SH-SY5Y (cell line): ENCODE results near the gene GOLGA3.

Experiments used
- GATA2 ChIP-seq: IDR thresholded peaks from 2 replicates; pipeline ENCODE4 v1.6.1; 2011; ENCODE audit warnings: mild to moderate bottlenecking, low read depth, low read length
- GATA3 ChIP-seq: IDR thresholded peaks from 2 replicates; pipeline ENCODE4 v1.6.1; 2011; ENCODE audit warnings: low read depth, mild to moderate bottlenecking, low read length, moderate library complexity

GOLGA3 gene

GRCh38 chr12:132803888-132804287 lies 24.8 kb downstream of the GOLGA3 start:
- TF ChIP-seq GATA3 (no peak), GATA2 (no peak)

- no peak for TF ChIP-seq GATA3
- no peak for TF ChIP-seq GATA2
These were observed 25.5 kb downstream of the GOLGA3 start for GRCh38 chr12:132803125-132803524.

- no peak for TF ChIP-seq GATA2
- no peak for TF ChIP-seq GATA3
These were observed 26.9 kb downstream of the GOLGA3 start for GRCh38 chr12:132801741-132802140.

GRCh38 chr12:132798836-132799235 lies 29.8 kb downstream of the GOLGA3 start:
- no peak for TF ChIP-seq GATA3
- no peak for TF ChIP-seq GATA2

GRCh38 chr12:132797820-132798570 lies 30.7 kb downstream of the GOLGA3 start:
- TF ChIP-seq GATA2, result no peak
- TF ChIP-seq GATA3, result no peak

GRCh38 chr12:132795847-132796246 lies 32.8 kb downstream of the GOLGA3 start:
- TF ChIP-seq GATA2, result no peak

GRCh38 chr12:132789099-132789471 lies 39.6 kb downstream of the GOLGA3 start:
- TF ChIP-seq GATA2 (no peak), GATA3 (no peak)

GRCh38 chr12:132788375-132789098 lies 40.1 kb downstream of the GOLGA3 start:
- no peak for TF ChIP-seq GATA3
- no peak for TF ChIP-seq GATA2

- TF ChIP-seq GATA3 (no peak), GATA2 (no peak)
These were observed 40.8 kb downstream of the GOLGA3 start for GRCh38 chr12:132787877-132788276.

- TF ChIP-seq GATA2 (no peak), GATA3 (no peak)
These were observed 42.5 kb downstream of the GOLGA3 start for GRCh38 chr12:132786192-132786591.

GRCh38 chr12:132784580-132784979 lies 44.1 kb downstream of the GOLGA3 start:
- no peak for TF ChIP-seq GATA2
- TF ChIP-seq GATA3, result no peak

- no peak for TF ChIP-seq GATA3
These were observed 44.6 kb downstream of the GOLGA3 start for GRCh38 chr12:132783917-132784531.

- TF ChIP-seq GATA3, result no peak
- TF ChIP-seq GATA2, result no peak
These were observed 46.7 kb downstream of the GOLGA3 start for GRCh38 chr12:132781938-132782337.

GRCh38 chr12:132779781-132780353 lies 48.8 kb downstream of the GOLGA3 start:
- no peak for TF ChIP-seq GATA2
- no peak for TF ChIP-seq GATA3
